Astrocyte (in vitro differentiated cells and primary cell): ENCODE results near the gene RAB37. TPM values are rescaled to one million over a fixed set of nuclear protein-coding genes. Genes with fewer than 3 reads are reported as not detected.

ENCODE experiments used
- DNase-seq: peaks from one replicate; pipeline ENCODE4 v3.0.0-alpha.2; 2010; ENCODE audit warnings: low read depth
- FAIRE-seq: peaks from 2 replicates; lab custom pipeline; 2011; peaks lifted over from hg19 to GRCh38; lab: Jason Lieb, UNC
- H2AFZ ChIP-seq: 2 replicates; pipeline ENCODE4 v1.6.0; 2012; ENCODE audit warnings: low read depth, low read length, inconsistent platforms
- H3K27ac ChIP-seq: 2 replicates; pipeline ENCODE4 v1.5.1; 2011; ENCODE audit warnings: low read depth, low read length, inconsistent platforms
- H3K27me3 ChIP-seq: 2 replicates; pipeline ENCODE4 v1.6.0; 2011; ENCODE audit warnings: low read length, inconsistent platforms; ENCODE audit not compliant: insufficient read depth
- H3K36me3 ChIP-seq: 2 replicates; pipeline ENCODE4 v1.5.1; 2011; ENCODE audit warnings: low read length, inconsistent platforms; ENCODE audit not compliant: insufficient read depth
- H3K4me1 ChIP-seq: 2 replicates; pipeline ENCODE4 v1.5.1; 2011; ENCODE audit warnings: low read length, inconsistent platforms; ENCODE audit not compliant: insufficient read depth
- H3K4me2 ChIP-seq: 2 replicates; pipeline ENCODE4 v1.6.0; 2012; ENCODE audit warnings: low read length, inconsistent platforms
- H3K4me3 ChIP-seq: 2 replicates; pipeline ENCODE4 v1.5.1; 2011; ENCODE audit warnings: low read depth, mild to moderate bottlenecking, low read length, inconsistent platforms; ENCODE audit not compliant: insufficient read depth
- H3K79me2 ChIP-seq: 2 replicates; pipeline ENCODE4 v1.6.0; 2012; ENCODE audit warnings: mild to moderate bottlenecking, low read length, inconsistent platforms; ENCODE audit not compliant: insufficient read depth
- H3K9ac ChIP-seq: 2 replicates; pipeline ENCODE4 v1.6.0; 2012; ENCODE audit warnings: mild to moderate bottlenecking, low read length, inconsistent platforms
- H3K9me3 ChIP-seq: 2 replicates; pipeline ENCODE4 v1.5.1; 2012; ENCODE audit warnings: low read depth, mild to moderate bottlenecking, low read length, inconsistent platforms; ENCODE audit not compliant: insufficient read depth
- H4K20me1 ChIP-seq: 2 replicates; pipeline ENCODE4 v1.6.0; 2012; ENCODE audit warnings: low read length, inconsistent platforms; ENCODE audit not compliant: insufficient read depth
- H3K27ac Mint-ChIP-seq: one replicate; pipeline ENCODE4 v1.8.0; 2021; ENCODE audit warnings: mild to moderate bottlenecking, mixed read lengths; ENCODE audit not compliant: unreplicated experiment
- H3K27me3 Mint-ChIP-seq: one replicate; pipeline ENCODE4 v1.8.0; 2021; ENCODE audit warnings: low read depth, mixed read lengths; ENCODE audit not compliant: unreplicated experiment
- H3K36me3 Mint-ChIP-seq: one replicate; pipeline ENCODE4 v1.8.0; 2021; ENCODE audit warnings: low read depth, mixed read lengths; ENCODE audit not compliant: unreplicated experiment
- H3K4me1 Mint-ChIP-seq: one replicate; pipeline ENCODE4 v1.8.0; 2021; ENCODE audit warnings: low read depth, mixed read lengths; ENCODE audit not compliant: unreplicated experiment
- H3K4me3 Mint-ChIP-seq: one replicate; pipeline ENCODE4 v1.8.0; 2021; ENCODE audit warnings: mild to moderate bottlenecking, moderate library complexity, mixed read lengths; ENCODE audit not compliant: unreplicated experiment
- H3K9me3 Mint-ChIP-seq: one replicate; pipeline ENCODE4 v1.8.0; 2021; ENCODE audit warnings: mild to moderate bottlenecking, mixed read lengths; ENCODE audit not compliant: unreplicated experiment
- CTCF ChIP-seq: IDR thresholded peaks from 2 replicates; pipeline ENCODE4 v1.5.1; 2011; ENCODE audit warnings: low read depth, mild to moderate bottlenecking, inconsistent platforms, low read length, moderate library complexity; ENCODE audit not compliant: insufficient read depth
- EZH2 ChIP-seq: IDR thresholded peaks from 2 replicates; pipeline ENCODE4 v1.6.1; 2012; ENCODE audit warnings: mild to moderate bottlenecking, low read length, inconsistent platforms; ENCODE audit not compliant: insufficient read depth
- total RNA-seq: library from RNA; stranded (reverse); gene quantifications from 2 replicates; pipeline ENCODE4 v1.2.1, GENCODE V29; 2021

Gene RAB37
- total RNA-seq, 1 donor from 2014 or later: 0.77 TPM

GRCh38 chr17:74777901-74778515, 41.0 kb downstream of the RAB37 start:
- Histone ChIP-seq H3K4me2 (no peak overlapping the region), H3K36me3 (peaks cover 6% of the 10 kb centered on the region), H3K27me3 (no peaks in the 10 kb centered on the region), H3K4me3 (no peak overlapping the region), H3K9me3 (no peaks in the 10 kb centered on the region), H3K9ac (no peak overlapping the region), H2AFZ (no peak overlapping the region), H3K79me2 (peaks cover 53% of the 10 kb centered on the region), H3K27ac (no peak overlapping the region), H3K4me1 (peaks cover 20% of the 10 kb centered on the region), H4K20me1 (peaks cover 63% of the 10 kb centered on the region)
- no peaks in the 10 kb centered on the region for H3K9me3 Mint-ChIP-seq
- peaks cover 25% of the 10 kb centered on the region for H3K4me1 Mint-ChIP-seq
- no peak for TF ChIP-seq CTCF
- no peak for TF ChIP-seq EZH2
- FAIRE-seq (no peak), DNase-seq (no peak)
- H3K27ac Mint-ChIP-seq: no peak overlapping the region
- H3K27me3 Mint-ChIP-seq: no peaks in the 10 kb centered on the region
- peak overlapping the region; percentile 99 for H3K4me3 Mint-ChIP-seq
- peaks cover 16% of the 10 kb centered on the region for H3K36me3 Mint-ChIP-seq

DNA sequence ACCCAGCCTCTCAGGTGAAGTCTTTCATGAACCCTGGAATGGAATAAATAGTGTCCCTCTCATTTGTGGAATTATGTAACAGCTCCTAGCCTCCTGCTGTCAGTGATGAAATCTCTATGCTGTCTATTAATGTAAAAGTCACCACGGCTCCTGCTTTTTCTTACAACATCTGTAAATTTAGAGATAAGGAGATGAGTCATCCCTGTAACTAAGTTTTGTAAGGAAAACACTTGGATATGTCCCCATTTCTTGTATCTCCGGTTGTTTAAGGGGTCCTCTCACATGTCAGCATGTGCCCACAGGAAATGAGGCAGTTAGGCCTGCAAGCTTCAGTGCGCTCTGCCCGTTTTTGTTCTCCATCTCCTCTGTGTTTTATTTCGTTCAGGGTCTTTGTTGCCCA, 41.9 kb downstream of the RAB37 start:
- Mint-ChIP-seq H3K9me3 (no peaks in the 10 kb centered on the region), H3K27ac (no peak overlapping the region), H3K27me3 (no peaks in the 10 kb centered on the region), H3K36me3 (peaks cover 12% of the 10 kb centered on the region), H3K4me3 (no peak overlapping the region), H3K4me1 (peaks cover 16% of the 10 kb centered on the region)
- no peak overlapping the region for H3K4me2 ChIP-seq
- H2AFZ ChIP-seq: no peak overlapping the region
- peaks cover 16% of the 10 kb centered on the region for H3K4me1 ChIP-seq
- no peaks in the 10 kb centered on the region for H3K27me3 ChIP-seq
- H3K4me3 ChIP-seq: no peak overlapping the region
- DNase-seq (peak; percentile 24), FAIRE-seq (no peak)
- no peak overlapping the region for H3K27ac ChIP-seq
- peaks cover 60% of the 10 kb centered on the region for H4K20me1 ChIP-seq
- TF ChIP-seq EZH2: no peak
- no peak for TF ChIP-seq CTCF
- H3K79me2 ChIP-seq: peaks cover 46% of the 10 kb centered on the region
- H3K9ac ChIP-seq: no peak overlapping the region
- peaks cover 4% of the 10 kb centered on the region for H3K36me3 ChIP-seq
- H3K9me3 ChIP-seq: no peaks in the 10 kb centered on the region

- peaks cover 13% of the 10 kb centered on the region for H3K4me1 Mint-ChIP-seq
- no peak overlapping the region for H3K4me3 ChIP-seq
- no peaks in the 10 kb centered on the region for H3K27me3 Mint-ChIP-seq
- H3K9ac ChIP-seq: no peak overlapping the region
- no peak overlapping the region for H3K4me2 ChIP-seq
- H2AFZ ChIP-seq: no peak overlapping the region
- H3K4me3 Mint-ChIP-seq: no peak overlapping the region
- H3K4me1 ChIP-seq: peaks cover 12% of the 10 kb centered on the region
- H3K27ac Mint-ChIP-seq: no peak overlapping the region
- no peak for TF ChIP-seq CTCF
- no peak for TF ChIP-seq EZH2
- H3K36me3 ChIP-seq: peaks cover 4% of the 10 kb centered on the region
- peaks cover 63% of the 10 kb centered on the region for H4K20me1 ChIP-seq
- H3K36me3 Mint-ChIP-seq: peaks cover 10% of the 10 kb centered on the region
- H3K27me3 ChIP-seq: no peaks in the 10 kb centered on the region
- peaks cover 44% of the 10 kb centered on the region for H3K79me2 ChIP-seq
- H3K9me3 Mint-ChIP-seq: no peaks in the 10 kb centered on the region
- no peaks in the 10 kb centered on the region for H3K9me3 ChIP-seq
- DNase-seq (no peak), FAIRE-seq (no peak)
- H3K27ac ChIP-seq: no peak overlapping the region
Observed at GRCh38 chr17:74779501-74779900, 42.4 kb downstream of the RAB37 start.
